ENCODE data around the gene ZNF736. TPM values are rescaled to one million over a fixed set of nuclear protein-coding genes. Genes with fewer than 3 reads are reported as not detected.
A peak's percentile ranks its signal among the peaks of the same experiment; 100 is the strongest.

The ZNF736 gene
- total and polyA plus RNA-seq, 4 donors = 1.1 to 9.5 (median 5.3) TPM

DNA sequence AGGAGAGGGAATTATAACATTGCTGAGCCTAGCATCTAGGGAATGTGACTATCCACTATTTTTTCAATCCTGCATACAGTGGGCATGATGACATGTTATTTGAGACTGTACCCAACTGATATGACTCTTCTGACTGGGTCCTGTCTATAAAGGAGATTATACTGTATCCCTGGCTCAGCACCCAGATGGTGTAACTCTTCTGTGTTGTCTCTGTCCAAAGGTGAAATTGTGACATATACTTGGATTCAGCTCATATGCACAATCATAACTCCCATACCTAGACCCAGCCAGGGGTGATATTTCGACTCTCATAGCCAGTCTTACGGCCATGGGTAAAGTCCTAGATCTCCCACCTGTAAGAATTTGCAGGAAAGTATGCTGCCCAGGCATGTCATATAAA is 59.3 kb downstream of the ZNF736 start:
- no peaks in the 10 kb centered on the region for H3K36me3 ChIP-seq (ENCODE audit: control insufficient read depth in 4 of 4, insufficient read depth in 3 of 4, low read depth in 1 of 4, low read length in 3 of 4)

GRCh38 chr7:64400401-64400800 is 86.6 kb downstream of the ZNF736 start:
- TF ChIP-seq RXRA (IDR thresholded peaks at IDR 0.05) (no peak), FOXA1 (IDR thresholded peaks at IDR 0.05) (no peak), FOXA2 (IDR thresholded peaks at IDR 0.05) (no peak), TAF1 (conservative IDR thresholded peaks at IDR 0.05) (no peak), YY1 (IDR thresholded peaks at IDR 0.05) (no peak), GABPA (IDR thresholded peaks at IDR 0.05 in 1 of 2, conservative IDR thresholded peaks at IDR 0.05 in 1 of 2) (no peak), RAD21 (IDR thresholded peaks at IDR 0.05) (no peak), HNF4G (IDR thresholded peaks at IDR 0.05) (no peak), HNF4A (conservative IDR thresholded peaks at IDR 0.05) (no peak), ZBTB33 (IDR thresholded peaks at IDR 0.05) (no peak), CTCF (IDR thresholded peaks at IDR 0.05; ENCODE audit: low read depth, low read length, missing input control) (no peak)
- TF ChIP-seq, protein P1, sequence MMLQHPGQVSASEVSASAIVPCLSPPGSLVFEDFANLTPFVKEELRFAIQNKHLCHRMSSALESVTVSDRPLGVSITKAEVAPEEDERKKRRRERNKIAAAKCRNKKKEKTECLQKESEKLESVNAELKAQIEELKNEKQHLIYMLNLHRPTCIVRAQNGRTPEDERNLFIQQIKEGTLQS (IDR thresholded peaks at IDR 0.05) = no peak
- TF ChIP-seq, protein P2, sequence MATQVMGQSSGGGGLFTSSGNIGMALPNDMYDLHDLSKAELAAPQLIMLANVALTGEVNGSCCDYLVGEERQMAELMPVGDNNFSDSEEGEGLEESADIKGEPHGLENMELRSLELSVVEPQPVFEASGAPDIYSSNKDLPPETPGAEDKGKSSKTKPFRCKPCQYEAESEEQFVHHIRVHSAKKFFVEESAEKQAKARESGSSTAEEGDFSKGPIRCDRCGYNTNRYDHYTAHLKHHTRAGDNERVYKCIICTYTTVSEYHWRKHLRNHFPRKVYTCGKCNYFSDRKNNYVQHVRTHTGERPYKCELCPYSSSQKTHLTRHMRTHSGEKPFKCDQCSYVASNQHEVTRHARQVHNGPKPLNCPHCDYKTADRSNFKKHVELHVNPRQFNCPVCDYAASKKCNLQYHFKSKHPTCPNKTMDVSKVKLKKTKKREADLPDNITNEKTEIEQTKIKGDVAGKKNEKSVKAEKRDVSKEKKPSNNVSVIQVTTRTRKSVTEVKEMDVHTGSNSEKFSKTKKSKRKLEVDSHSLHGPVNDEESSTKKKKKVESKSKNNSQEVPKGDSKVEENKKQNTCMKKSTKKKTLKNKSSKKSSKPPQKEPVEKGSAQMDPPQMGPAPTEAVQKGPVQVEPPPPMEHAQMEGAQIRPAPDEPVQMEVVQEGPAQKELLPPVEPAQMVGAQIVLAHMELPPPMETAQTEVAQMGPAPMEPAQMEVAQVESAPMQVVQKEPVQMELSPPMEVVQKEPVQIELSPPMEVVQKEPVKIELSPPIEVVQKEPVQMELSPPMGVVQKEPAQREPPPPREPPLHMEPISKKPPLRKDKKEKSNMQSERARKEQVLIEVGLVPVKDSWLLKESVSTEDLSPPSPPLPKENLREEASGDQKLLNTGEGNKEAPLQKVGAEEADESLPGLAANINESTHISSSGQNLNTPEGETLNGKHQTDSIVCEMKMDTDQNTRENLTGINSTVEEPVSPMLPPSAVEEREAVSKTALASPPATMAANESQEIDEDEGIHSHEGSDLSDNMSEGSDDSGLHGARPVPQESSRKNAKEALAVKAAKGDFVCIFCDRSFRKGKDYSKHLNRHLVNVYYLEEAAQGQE (IDR thresholded peaks at IDR 0.05) = no peak
- Histone ChIP-seq H3K27me3 (ENCODE audit: control insufficient read depth in 4 of 4, insufficient read depth in 4 of 4, low read length in 3 of 4) (no peaks in the 10 kb centered on the region), H3K27ac (ENCODE audit: low read depth in 1 of 2, low read length in 2 of 2) (no peak overlapping the region), H3K4me1 (ENCODE audit: control insufficient read depth in 4 of 4, insufficient read depth in 4 of 4, low read length in 3 of 4) (no peaks in the 10 kb centered on the region), H3K9ac (ENCODE audit: low read depth in 1 of 2, low read length in 2 of 2) (no peak overlapping the region), H3K4me3 (ENCODE audit: low read depth in 1 of 3, low read length in 3 of 3) (no peak overlapping the region), H3K9me3 (ENCODE audit: control insufficient read depth in 4 of 4, low read length in 3 of 4) (peaks cover 0 to 7% (median 4%) of the 10 kb centered on the region in 4 donors), H3K36me3 (ENCODE audit: control insufficient read depth in 4 of 4, insufficient read depth in 3 of 4, low read depth in 1 of 4, low read length in 3 of 4) (no peaks in the 10 kb centered on the region)
- DNase-seq (ENCODE audit: low spot score) = no peak

More for the DNA sequence above, 59.3 kb downstream of the ZNF736 start:
- H3K9ac ChIP-seq (ENCODE audit: low read depth in 1 of 2, low read length in 2 of 2) = no peak overlapping the region
- TF ChIP-seq HNF4A (conservative IDR thresholded peaks at IDR 0.05) = peak; percentile 35 to 56
- TF ChIP-seq, protein P1 (IDR thresholded peaks at IDR 0.05) = no peak
- peaks cover 6 to 24% (median 19%) of the 10 kb centered on the region in 4 donors for H3K9me3 ChIP-seq (ENCODE audit: control insufficient read depth in 4 of 4, low read length in 3 of 4)
- H3K4me1 ChIP-seq (ENCODE audit: control insufficient read depth in 4 of 4, insufficient read depth in 4 of 4, low read length in 3 of 4) = no peaks in the 10 kb centered on the region
- WGBS = 35% methylated on average over 2 of the region's 2 CpGs
- no peak overlapping the region for H3K27ac ChIP-seq (ENCODE audit: low read depth in 1 of 2, low read length in 2 of 2)
- no peak overlapping the region for H3K4me3 ChIP-seq (ENCODE audit: low read depth in 1 of 3, low read length in 3 of 3)
- no peak for DNase-seq (ENCODE audit: low spot score)
- no peaks in the 10 kb centered on the region for H3K27me3 ChIP-seq (ENCODE audit: control insufficient read depth in 4 of 4, insufficient read depth in 4 of 4, low read length in 3 of 4)

Other genes starting within 250 kb of the ZNF736 start
- not detected for gene ZNF735, start 106.8 kb upstream of the ZNF736 start, total RNA-seq
- gene ZNF735, start 106.8 kb upstream of the ZNF736 start, polyA plus RNA-seq = not detected
- gene ZNF679, start 85.5 kb upstream of the ZNF736 start, total RNA-seq = not detected
- not detected for gene ZNF679, start 85.5 kb upstream of the ZNF736 start, polyA plus RNA-seq
- 10 to 100 TPM in 1 of 2 donors, 1 to 10 TPM in 1; 6.4 to 20.8 TPM for gene ZNF680, start 249.1 kb downstream of the ZNF736 start, total RNA-seq
- gene ZNF680, start 249.1 kb downstream of the ZNF736 start, polyA plus RNA-seq = 1 to 10 TPM; 3.8 to 4.5 TPM